HG02623 (cell line): ENCODE data around the gene TRAPPC8.
"Not testable (repeated sequence)": the region's sequence is repeated elsewhere in the genome, so short reads cannot be mapped to it uniquely, and the experiment has no call there.

Experiments
- ATAC-seq: cut with Tn5 transposase; IDR thresholded peaks from one replicate; pipeline ENCODE4 v1.9.1; 2021; ENCODE audit warnings: moderate library complexity; ENCODE audit not compliant: unreplicated experiment

The TRAPPC8 gene

DNA sequence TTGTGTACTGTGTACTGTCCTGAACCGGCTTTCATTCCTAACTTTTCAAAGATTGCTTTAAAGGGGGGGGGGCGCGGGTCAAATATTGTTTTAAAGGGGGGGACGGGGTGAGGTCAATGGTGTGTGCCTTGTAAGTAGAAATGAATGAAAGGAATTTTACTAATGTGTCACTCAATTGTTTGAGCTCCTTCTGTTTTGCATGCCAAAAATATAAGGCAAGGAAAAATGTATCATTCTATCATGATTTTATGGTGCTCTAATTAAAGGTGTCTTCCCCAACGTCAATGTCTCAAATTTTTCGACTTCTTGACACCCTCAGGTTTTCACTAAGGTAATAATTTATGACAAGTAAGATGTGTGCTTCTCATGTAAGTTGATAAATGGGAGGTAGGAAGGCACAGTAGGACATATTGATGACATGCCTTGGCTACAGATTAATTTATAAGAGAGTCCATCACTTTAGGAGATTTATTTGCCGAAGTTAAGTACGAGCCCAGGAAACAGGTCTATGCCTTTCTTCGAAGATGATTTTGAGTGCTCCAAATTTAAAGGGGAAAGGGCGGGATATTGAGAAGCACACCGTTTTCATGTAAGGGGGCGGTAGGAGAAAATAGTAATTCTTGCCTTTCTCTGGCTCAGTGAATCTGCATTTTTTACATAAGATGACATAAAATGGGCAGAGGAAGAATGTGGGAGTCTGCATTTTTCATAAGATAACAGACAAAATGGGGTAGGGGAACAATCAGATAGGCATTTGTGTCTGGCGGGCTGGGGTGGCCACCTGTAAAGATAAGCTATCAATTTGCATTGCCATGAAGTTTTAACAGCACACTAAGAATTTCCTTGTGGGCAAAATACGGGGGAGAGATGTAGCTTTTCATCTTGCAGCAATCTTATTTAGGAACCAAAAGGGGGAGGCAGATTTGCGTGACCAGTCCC lies 1.2 kb upstream of the TRAPPC8 start:
- no peak for ATAC-seq

DNA sequence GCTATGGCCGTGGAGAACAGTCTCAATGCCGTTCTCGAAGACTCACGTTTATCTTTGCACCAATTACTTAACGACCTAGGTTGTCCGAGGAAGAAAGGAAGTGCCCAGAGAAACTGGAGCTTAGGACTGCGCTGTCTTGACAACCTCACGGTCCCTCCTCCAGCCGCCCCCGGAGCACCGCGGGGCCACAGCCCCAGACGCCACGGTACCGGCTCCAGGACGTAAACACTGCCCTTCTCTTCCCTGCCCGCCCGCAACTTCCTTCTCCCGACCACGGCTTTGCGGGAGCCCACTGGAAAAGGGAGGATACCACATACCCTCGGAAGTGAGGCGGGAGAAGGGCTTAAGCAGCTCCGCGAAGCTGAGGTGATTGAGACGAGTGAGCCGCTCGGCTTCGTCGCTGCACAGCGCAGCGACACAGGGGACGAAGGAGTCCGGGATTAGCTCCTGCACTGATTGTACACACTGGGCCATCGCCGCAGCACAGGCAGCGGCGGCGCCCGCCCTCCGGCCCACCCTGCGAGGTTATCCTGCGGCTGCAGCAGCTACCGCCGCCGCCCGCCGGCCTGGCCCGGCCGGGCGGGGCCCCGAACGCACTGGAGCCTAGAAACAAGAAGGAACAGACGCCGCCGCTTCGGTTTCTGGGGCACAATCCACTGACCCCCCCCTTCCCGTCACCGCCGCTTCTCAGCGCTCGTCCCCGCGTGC lies 483 bp downstream of the TRAPPC8 start:
- ATAC-seq: peak; percentile 31

DNA sequence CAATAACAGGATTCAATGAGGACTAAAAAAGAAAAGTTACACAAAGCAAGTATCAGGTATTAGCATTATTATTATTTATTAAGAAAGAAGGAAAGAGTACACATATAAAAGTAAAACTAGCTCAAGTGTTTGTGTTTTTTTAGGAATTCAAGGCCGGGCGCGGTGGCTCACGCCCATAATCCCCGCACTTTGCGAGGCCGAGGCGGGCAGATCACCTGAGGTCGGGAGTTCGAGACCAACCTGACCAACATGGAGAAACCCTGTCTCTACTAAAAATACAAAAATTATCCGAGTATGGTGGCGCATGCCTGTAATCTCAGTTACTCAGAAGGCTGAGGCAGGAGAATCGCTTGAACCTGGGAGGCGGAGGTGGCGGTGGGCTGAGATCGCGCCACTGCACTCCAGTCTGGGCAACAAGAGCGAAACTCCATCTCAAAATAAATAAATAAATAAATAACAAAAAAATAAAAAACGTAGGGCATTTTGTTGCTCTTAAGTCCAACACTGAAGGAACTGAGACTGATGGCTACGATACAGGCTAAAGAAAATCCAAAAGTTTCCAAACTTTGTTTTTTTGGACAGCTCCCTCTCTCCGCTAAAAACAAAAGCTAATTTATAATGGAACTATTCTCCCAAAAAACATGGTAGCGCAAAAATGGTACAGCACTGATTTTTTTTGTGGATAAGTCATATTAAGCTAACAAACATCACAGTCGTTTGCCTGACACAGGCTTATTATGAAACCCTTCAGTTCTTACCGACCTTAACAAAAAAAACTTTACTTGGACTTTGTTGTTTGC lies 1.7 kb downstream of the TRAPPC8 start:
- no peak for ATAC-seq

DNA sequence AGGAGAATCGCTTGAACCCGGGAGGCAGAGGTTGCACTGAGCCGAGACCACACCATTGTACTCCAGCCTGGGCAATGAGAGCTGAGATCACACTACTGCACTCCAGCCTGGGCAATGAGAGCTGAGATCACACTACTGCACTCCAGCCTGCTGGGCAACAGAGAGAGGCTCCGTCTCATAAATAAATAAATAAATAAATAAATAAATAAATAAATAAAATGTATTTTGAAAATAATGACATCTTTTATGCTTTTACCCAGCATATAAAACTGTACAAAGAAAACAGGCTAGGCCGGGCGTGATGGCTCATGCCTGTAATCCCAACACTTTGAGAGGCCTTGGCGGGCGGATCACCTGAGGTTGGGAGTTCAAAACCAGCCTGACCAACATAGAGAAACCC lies 8.2 kb downstream of the TRAPPC8 start:
- ATAC-seq: not testable (repeated sequence)

DNA sequence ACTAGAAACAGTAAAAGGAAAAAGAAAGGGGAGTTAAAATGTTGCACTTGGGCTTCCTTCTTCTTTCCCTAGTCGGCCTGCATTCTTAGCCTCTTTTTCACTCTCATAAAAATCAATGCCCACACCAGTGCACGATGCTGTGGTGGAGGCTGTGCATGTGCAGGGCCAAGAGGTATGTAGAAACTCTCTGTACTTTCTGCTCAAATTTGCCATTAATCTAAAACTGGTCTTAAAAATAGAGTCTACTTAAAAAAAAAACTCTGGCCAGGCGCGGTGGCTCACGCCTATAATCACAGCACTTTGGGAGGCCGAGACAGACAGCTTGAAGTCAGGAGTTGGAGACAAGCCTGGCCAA lies 11.1 kb downstream of the TRAPPC8 start:
- no peak for ATAC-seq

DNA sequence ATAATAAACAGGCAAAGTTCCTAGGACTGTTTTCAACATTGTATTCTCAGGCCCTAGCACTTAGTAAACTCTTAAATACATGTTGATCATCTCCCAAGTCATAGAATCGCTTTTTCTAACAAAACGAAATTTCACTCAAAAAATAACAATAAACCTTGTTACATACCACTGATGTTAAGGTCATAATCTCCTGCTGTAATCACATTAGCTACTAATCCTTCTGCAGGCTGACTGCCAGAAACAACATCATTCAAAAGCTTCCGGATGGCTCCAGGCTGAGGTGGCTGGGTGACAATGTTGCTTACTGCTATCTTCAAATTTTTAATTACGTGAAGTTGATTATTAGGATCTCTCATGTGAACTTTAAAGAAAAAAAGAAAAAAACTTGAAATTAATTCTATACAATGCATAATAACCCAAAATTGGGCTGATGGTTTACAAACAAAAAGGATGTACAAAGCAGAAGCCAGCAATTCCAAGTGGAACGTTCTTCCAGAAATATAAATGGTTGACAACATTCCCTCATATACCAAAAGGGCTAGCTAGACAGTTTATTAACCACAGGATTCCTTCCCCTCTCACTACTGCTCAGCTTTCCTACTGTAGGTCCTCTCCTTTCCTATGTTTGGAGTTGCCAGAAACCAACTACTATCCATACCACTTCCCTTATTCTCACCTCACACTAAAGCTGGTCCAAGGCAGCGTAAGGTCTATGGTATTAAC lies 11.6 kb downstream of the TRAPPC8 start:
- ATAC-seq: no peak

DNA sequence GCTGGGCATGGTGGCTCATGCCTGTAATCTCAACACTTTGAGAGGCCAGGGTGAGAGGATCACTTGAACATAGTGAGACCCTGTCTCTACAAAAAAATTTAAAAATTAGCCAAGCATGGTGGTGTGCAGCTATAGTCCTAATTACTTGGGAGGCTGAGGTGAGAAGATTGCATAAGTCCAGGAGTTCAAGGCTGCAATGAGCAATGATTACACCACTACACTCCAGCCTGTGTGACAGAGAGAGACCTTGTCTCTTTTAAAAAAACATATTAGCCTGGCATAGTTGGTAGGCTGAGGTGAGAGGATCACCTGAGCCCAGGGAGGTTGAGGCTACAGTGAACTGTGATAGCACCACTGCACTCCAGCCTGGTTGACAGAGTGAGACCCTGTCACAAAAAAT lies 13.7 kb downstream of the TRAPPC8 start:
- ATAC-seq: no peak

DNA sequence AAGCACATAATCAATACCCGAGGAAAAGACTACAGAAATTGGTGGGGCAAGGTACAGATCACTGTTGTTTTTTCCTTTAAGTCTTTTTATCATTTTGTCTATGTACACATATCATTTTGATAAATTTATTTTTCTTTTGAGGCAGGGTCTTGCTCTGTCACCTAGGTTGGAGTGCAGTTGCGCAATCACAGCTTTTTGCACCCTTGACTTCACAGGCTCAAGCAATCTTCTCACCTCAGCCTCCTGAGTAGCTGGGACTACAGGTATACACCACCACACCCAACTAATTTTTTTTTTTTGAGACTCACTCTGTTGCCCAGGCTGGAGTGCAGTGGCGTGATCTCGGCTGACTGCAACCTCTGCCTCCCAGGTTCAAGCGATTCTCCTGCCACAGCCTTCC lies 15.9 kb downstream of the TRAPPC8 start:
- ATAC-seq: not testable (repeated sequence)

DNA sequence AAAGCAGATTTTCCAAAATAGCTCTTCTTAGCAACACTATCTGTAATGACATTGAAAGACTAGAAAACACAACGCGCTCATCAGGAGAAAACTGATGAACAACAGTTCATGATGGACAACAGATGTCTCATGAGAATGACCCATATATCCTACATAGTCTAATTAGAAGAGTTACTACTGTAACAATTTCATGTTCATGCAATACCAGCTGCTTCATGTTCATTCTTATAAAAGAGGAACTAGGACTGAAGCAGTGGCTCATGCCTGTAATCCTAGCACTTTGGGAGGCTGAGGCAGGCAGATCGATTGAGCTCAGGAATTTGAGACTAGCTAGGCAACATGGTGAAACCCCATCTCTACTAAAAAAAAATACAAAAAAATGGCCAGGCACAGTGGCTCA lies 22.7 kb downstream of the TRAPPC8 start:
- ATAC-seq: no peak

DNA sequence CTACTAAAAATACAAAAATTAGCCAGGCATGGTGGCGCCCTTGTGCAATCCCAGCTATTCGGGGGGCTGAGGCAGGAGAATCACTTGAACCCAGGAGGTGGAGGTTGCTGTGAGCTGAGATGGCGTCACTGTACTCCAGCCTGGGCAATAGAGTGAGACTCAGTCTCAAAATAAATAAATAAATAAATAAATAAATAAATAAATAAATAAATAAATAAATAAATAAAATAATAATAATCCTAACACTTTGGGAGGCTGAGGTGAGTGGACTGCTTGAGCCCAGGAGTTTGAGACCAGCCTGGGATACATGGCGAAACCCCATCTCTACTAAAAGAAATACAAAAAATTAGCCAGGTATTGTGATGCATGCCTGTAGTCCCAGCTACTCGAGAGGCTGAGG lies 23.6 kb downstream of the TRAPPC8 start:
- ATAC-seq: not testable (repeated sequence)

DNA sequence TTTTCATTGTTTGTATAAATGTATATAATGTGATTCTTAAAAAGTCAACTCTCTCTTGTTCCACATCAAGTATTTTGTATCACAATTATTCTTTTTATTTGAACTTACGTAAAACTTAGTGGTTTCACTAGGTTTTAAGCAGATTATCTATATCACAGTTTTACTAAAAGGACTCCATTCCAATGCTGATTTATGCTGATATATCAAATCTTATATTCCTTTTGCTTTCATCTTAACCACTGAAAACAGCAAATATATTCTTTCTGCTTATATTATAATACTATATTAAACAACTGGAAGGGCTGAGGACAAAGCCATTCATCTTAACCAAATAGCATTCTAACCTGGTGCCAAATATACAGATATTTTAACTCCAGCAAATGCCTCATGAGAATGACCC lies 24.2 kb downstream of the TRAPPC8 start:
- ATAC-seq: no peak

DNA sequence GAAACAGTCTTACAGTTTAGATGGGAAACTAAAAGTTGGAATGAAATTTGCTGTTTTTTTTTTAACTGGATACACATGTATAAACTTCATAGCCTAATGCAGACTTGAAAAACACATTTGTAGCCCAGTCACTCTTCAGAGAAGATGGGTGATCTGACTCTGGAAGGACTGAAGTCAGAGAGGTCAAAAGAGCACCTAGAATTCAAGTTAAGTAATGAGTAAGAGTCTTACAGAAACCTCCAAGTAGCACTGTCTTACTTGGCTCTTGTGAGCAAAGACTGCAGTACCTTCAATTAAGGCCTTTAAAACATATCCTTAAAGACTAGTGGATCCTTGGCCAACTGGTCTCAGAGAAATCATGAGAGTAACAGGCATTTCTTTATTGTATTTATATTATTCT lies 41.9 kb downstream of the TRAPPC8 start:
- no peak for ATAC-seq

DNA sequence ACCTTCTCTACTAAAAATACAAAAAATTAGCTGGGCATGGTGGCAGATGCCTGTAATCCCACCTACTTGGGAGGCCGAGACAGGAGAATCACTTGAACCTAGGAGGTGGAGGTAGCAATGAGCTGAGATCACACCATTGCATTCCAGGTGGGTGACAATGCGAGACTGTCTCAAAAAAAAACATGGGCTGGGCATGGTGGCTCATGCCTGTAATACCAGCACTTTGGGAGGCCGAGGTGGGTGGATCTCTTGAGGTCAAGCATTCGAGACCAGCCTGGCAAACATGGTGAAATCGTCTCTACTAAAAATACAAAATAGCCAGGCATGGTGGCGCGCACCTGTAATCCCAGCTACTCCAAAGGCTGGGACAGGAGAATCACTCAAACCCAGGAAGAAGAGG lies 43.2 kb downstream of the TRAPPC8 start:
- ATAC-seq: not testable (repeated sequence)

DNA sequence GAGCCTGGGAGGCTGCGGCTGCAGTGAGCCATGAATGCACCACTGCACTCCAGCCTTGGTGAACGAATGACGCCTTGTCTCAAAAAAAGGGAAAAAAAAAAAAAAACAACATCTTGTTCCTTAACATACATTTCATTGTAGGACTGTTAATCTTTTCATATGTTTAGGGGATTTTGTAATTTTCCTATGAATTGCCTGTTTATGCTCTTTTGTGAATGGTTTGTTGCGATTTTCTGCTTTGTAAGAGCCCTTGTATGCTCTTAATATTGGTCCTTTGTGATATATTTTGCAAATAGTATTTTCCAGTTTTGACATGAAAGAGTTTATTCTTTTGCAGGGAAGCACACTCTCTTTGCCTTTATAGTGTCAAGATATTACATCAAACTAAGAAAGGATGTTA lies 50.0 kb downstream of the TRAPPC8 start:
- ATAC-seq: no peak

DNA sequence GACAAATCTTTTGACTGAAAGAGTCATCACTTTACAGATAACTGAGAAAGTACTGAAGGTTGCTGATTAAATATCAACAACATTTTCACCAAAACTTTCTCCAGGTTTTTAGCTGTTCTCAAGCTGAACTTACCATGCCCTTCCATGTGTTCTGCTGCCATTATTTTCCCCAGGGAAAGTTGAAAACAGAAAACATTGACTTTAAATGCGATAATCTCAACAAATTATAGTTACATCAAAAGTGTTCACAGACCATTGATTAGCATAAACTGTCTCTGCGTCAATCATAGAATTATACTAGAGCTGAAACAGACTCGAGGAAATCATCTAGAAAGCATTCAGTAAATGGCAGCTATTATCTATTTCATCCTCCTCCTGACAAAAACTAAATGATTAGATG lies 51.4 kb downstream of the TRAPPC8 start:
- no peak for ATAC-seq

DNA sequence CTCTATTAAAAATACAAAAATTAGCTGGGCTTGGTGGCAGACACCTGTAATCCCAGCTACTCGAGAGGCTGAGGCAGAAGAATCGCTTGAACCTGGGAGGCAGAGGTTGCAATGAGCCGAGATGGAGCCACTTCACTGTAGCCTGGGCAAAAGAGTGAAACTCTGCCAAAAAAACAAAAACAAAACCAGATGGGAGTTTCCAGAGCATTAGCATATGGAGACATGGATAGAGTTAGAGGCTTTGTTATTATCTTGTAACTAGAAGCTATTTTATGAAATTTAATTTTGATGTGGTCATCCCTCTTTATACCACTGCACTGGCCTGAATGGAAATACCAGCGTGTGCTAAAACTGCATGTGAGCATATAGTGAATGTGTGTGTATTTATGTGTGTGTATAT lies 58.9 kb downstream of the TRAPPC8 start:
- ATAC-seq: no peak

DNA sequence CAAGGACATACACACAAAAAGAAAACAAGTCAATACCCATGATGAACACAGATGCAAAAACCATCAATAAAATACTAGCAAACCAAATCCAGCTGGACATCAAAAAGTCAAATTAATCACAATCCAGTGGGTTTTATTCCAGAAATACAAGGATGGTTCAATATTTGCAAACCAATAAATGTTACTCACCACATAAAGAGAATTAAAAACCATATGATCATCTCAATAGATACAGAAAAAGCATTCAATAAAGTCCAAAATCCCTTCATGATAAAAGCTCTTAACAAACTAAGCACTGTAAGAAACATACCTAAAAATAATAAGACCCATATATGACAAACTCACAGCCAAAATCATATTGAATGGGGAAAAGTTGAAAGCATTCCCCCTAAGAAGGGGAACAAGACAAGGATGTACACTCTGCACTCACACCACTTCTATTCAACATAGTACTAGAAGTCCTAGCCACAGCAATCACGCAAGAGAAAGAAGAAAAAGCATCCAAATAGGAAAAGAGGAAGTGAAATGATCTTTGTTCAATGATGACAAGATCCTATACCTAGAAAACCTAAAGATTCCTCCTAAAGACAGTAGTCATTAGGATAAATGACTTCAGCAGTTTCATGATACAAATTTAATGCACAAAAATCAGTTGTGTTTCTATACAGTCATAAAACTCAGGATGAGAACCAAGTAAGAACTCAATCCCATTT lies 62.6 kb downstream of the TRAPPC8 start:
- ATAC-seq: no peak

DNA sequence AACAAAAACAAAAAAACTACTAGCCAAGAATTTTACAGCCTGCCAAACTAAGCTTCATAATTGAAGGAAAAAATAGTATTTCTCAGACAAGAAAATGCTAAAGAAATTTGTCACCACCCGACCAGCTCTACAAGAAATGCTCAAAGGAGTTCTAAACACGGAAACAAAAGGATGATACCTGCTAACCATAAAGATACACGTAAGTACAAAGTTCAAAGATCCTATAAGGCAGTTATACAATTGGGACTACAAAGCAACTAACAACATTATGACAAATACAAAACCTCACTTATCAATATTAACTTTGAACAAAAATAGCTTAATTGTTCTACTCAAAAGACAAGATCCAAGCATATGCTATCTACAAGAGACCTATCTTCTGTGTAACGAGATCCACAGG lies 64.6 kb downstream of the TRAPPC8 start:
- no peak for ATAC-seq

DNA sequence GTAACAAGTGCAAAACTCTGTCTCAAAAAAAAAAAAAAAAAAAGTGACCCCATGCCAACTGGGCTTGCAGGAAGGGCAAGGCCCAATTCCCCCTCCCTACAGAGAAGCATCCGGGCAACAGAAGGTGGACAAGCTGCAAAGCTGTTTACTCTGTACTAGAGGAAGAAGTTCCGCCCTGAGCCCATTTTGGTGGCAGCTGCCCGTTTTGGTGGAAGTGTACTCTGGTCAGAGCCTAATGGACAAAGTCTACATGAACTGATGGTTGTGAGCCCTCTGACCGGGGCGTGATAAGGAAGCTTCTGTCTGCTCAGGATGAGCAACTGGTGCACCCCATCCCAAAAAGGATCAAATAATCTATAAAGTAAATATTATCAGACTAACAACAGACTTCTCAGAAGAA lies 65.0 kb downstream of the TRAPPC8 start:
- ATAC-seq: no peak

DNA sequence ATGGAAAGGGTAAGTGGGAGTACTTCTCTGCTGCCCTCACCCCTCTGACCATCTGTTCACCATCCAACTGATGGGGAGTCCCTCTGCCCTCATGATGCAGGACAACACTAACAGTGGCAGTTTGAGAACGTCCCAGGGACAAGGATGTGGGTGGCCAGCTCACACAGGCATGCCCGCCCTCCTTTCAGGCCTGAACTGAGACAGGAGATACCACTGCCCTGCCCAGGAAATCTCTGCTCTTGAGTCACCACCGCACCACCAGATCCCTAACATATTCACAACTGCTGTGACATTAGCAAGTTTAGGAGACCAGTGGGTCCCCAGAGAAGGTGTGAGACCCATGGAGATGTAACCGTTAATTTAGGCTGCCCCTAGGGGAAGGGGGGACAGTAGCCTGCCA lies 66.2 kb downstream of the TRAPPC8 start:
- no peak for ATAC-seq
